ENCODE data around the gene AKIRIN1. TPM values are rescaled to one million over a fixed set of nuclear protein-coding genes. Genes with fewer than 3 reads are reported as not detected.
A peak's percentile ranks its signal among the peaks of the same experiment; 100 is the strongest.
"Not testable (repeated sequence)": the region's sequence is repeated elsewhere in the genome, so short reads cannot be mapped to it uniquely, and the experiment has no call there.

AKIRIN1 gene
- total RNA-seq, 1 donor from 2014 or later = 56.8 TPM

GRCh38 chr1:38991638-38992411 is 749 bp downstream of the AKIRIN1 start:
- peak; percentile 28 for ATAC-seq (ENCODE audit: poor library complexity)
- intact Hi-C loops (cut with DNase I) = loop anchor here (5.0 kb wide), 1 partner anchor 125 kb away; no protein-coding TSS in a partner anchor
- DNase-seq = peak; percentile 57

DNA sequence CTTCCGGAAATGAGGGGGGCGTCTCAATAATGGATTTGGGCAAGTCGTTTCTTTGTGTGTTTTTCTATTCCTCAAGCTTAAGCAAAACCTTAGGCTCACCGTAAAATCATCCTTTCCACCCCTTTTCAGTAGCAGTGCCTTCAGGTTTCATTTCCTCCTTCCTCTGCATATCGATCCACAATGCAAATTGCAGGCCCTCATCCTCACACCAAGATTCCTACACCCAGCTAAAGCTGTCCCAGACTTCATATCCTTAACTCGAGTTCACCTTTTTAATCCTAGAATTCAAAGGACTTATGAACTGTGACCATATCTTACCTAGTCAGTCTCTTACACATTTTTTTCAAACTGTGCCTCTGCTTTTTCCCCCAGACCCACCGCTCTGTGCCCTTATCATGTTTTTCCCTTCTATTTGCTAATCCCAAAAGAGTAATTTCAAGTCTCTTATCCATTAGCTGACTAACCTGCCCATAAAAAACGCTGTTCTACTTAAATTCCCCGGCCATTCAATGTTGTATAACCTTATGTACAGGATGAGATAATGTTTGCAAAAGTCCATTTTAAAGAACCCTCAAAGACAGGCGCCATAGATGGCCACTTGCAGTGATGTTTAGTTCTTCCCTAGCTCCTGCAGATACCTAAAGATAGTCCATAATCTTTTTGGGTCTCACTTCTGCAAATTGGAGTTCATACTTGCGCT is 1.5 kb downstream of the AKIRIN1 start:
- intact Hi-C loops (cut with DNase I) = loop anchor here (5.0 kb wide), 1 partner anchor 125 kb away; no protein-coding TSS in a partner anchor
- ATAC-seq (ENCODE audit: poor library complexity) = no peak

GRCh38 chr1:38994196-38994595 is 3.1 kb downstream of the AKIRIN1 start:
- DNase-seq = no peak
- intact Hi-C loops (cut with DNase I) = loop anchor here (5.0 kb wide), 1 partner anchor 127 kb away; no protein-coding TSS in a partner anchor
- no peak for ATAC-seq (ENCODE audit: poor library complexity)

More for the DNA sequence above, 1.5 kb downstream of the AKIRIN1 start:
- no peak for DNase-seq

DNA sequence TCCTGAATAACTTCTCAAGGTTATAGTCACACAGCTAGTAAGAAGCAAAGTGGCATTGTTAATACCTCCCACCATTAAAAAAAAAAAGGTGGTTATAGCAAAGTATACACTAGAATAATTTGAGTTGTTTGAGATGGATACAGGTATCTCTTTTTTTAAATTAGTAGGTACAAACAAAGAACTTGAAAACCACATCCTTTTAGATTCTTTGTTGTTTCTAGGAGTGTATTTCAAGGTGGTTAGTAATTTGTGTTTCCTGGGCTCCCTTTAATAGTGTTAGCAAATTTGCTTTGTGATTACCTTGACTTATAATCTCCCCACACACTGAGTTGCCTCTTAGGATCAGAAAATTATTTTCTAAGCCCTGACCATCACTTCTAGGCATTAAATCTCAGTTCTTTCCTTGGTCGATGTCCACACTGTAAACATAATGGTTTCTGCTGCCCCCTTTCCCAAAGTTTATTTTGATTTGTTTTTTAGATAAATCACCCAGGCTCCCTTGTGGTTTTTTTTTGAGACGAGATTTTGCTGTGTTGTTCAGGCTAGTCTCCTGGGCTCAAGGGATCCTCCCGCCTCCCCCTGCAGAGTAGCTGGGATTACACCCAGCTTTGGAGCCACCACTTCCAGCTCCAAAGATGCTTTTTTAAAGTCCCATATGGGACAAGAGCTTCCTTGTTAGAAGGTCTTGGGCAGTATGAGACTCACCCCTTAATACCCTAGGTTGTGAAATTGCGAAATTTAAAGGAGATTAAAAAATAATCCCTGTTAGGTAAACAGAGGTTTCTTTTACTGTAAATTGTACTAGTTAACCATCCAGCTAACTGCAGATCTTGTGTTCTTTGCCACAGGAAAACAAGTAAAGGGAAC is 6.2 kb downstream of the AKIRIN1 start:
- intact Hi-C loops (cut with DNase I) = no loop called here
- ATAC-seq (ENCODE audit: poor library complexity) = no peak
- DNase-seq = no peak

DNA sequence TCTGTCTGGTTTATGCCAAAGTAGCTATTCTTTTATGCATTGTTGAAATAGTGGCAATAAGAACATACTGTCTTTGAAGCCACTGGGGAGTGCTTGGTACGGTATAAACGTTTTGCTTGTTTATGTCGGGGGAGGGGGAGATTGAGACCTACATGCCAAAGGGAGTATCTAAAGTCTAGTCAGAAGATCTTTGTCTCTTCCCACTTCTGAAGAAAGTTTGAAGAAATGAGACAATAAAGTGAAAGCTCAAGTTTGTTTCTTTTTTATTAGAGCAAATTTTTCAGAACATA is 6.8 kb downstream of the AKIRIN1 start:
- ATAC-seq (ENCODE audit: poor library complexity) (no peak), DNase-seq (no peak)
- intact Hi-C loops (cut with DNase I) = no loop called here

DNA sequence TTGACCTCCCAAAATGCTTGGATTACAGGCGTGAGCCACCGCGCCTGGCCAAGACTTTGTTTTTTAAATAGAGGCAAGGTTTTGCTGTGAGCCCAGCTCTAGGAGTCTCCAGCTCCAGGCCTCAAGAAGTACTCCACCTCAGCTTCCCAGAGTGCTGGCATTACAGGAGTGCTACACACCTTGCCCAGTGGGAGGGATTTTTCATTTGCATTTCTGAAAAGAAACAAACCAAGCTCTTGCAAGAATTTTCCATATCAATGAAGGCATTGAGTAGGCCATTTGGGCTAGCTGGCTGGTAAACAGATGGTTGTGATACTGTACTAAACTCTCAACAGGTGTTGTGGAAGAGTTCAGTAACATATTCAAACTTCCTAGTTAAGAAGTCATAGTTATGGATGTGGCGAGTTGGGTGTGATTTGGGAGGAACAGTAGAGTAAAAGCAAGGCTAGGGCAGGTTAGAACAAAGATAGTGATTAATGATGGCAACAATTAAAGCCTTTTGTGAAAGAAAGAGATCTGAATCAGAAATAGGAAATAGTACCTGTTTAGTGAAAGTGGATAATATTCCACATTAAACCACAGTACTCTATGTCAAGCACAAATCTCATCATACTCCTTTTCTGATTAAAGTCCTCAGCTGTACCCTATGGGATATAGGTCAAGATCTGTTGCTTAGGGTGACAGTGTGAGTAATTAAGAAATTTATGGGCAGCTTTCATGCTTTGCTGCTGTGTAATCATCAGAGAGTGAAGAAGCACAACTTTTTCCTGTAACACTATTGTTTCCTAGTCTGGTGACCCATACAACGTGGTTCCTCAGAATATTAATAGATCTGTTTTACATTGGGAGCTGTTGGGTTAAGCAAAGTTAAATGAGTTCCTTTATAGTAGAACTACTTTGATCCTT is 10.7 kb downstream of the AKIRIN1 start:
- ATAC-seq (ENCODE audit: poor library complexity) (no peak), DNase-seq (no peak)
- intact Hi-C loops (cut with DNase I) = no loop called here

- intact Hi-C loops (cut with DNase I) = no loop called here
- DNase-seq (no peak), ATAC-seq (ENCODE audit: poor library complexity) (peak; percentile 52)
Observed at GRCh38 chr1:39003281-39003680, 12.2 kb downstream of the AKIRIN1 start.

GRCh38 chr1:39003794-39004193 is 12.7 kb downstream of the AKIRIN1 start:
- ATAC-seq (ENCODE audit: poor library complexity) (no peak), DNase-seq (no peak)
- intact Hi-C loops (cut with DNase I) = no loop called here

- DNase-seq = no peak
- ATAC-seq (ENCODE audit: poor library complexity) = no peak
- intact Hi-C loops (cut with DNase I) = no loop called here
Observed at GRCh38 chr1:39006287-39006686, 15.2 kb downstream of the AKIRIN1 start.

DNA sequence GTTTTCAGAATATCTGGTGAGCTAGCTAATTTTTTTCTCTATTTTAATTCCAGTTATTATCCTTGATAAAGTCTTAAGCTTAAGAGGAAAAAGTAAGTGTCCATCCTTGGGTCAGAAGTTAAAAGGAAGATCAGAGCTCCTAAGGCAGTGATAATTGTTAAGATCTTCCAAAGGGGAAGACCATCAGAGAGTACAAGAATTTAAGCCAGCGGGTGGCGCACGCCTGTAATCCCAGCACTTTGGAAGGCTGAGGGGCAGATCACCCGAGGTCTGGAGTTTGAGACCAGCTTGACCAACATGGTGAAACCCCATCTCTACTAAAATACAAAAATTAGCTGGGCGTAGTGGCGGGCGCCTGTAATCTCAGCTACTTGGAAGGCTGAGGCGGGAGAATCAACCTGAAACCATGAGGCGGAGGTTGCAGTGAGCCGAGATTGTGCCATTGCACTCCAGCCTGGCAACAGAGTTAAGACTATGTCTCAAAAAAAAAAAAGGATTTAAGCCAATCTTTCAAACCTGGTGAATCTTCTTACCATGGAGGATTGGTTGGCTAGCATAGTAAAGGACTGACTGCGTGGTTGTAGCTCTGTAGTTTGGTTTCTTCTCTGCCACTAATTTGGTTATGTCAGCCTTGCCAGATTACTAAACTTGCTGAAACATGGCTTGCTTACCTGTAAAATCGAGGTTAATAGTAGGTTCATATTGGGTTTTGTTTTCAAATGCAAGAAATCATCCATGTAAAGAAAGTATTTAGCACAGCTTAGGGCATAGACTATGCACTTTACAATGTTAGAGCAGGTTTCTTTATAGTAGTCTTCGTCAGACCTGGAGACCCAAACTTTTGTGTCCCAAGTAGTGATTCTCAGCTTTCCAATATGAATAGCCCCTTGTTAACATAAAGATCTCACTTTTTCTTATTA is 15.9 kb downstream of the AKIRIN1 start:
- intact Hi-C loops (cut with DNase I) = no loop called here
- DNase-seq = no peak
- ATAC-seq (ENCODE audit: poor library complexity) = no peak

- DNase-seq; ATAC-seq (ENCODE audit: poor library complexity); intact Hi-C loops (cut with DNase I): not testable (repeated sequence)
Observed at GRCh38 chr1:39014956-39015355, 23.9 kb downstream of the AKIRIN1 start.

GRCh38 chr1:39016604-39017171 is 25.6 kb downstream of the AKIRIN1 start:
- DNase-seq (no peak), ATAC-seq (ENCODE audit: poor library complexity) (no peak)
- intact Hi-C loops (cut with DNase I) = no loop called here

- no peak for DNase-seq
- intact Hi-C loops (cut with DNase I) = no loop called here
- no peak for ATAC-seq (ENCODE audit: poor library complexity)
Observed at GRCh38 chr1:39017266-39017665, 26.2 kb downstream of the AKIRIN1 start.

DNA sequence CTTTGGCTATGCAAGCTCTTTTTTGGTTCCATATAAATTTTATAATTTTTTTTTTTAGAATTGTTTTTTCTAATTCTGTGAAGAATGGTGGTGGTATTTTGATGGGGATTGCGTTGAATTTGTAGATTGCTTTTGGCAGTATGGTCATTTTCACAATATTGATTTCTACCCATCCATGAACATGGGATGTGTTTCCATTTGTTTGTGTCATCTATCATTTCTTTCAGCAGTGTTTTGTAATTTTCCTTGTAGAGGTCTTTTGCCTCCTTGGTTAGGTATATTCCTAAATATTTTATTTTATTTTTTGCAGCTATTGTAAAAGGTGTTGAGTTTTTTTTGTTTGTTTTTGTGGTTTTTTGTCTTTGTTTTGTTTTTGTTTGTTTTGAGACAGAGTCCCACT is 29.4 kb downstream of the AKIRIN1 start:
- DNase-seq; intact Hi-C loops (cut with DNase I); ATAC-seq (ENCODE audit: poor library complexity): not testable (repeated sequence)

DNA sequence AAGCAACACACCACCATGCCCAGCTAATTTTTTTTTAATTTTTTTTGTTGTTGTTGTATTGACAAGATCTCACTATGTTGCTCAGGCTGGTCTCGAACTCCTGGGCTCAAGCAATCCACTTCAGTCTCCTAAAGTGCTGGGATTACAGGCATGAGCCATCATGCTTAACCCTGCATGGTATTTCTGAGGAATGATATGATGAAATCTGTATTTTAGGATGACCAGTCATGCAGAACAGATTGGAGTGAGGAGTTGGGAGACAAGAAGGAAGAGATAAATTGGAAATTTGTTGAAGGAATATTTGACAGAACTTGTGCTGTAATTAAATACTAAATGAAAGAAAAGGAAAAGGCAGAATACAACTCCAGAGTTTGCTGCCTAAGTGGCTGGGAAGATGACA is 30.4 kb downstream of the AKIRIN1 start:
- DNase-seq = no peak
- intact Hi-C loops (cut with DNase I) = no loop called here
- no peak for ATAC-seq (ENCODE audit: poor library complexity)

GRCh38 chr1:39023140-39023539 is 32.1 kb downstream of the AKIRIN1 start:
- ATAC-seq (ENCODE audit: poor library complexity) (no peak), DNase-seq (no peak)
- intact Hi-C loops (cut with DNase I) = no loop called here
